RPMI8226 (cell line): ENCODE results near the gene PRR22.

ENCODE experiments used
- DNase-seq: peaks from one replicate; pipeline ENCODE4 v3.0.0-alpha.2; 2015

Gene PRR22

DNA sequence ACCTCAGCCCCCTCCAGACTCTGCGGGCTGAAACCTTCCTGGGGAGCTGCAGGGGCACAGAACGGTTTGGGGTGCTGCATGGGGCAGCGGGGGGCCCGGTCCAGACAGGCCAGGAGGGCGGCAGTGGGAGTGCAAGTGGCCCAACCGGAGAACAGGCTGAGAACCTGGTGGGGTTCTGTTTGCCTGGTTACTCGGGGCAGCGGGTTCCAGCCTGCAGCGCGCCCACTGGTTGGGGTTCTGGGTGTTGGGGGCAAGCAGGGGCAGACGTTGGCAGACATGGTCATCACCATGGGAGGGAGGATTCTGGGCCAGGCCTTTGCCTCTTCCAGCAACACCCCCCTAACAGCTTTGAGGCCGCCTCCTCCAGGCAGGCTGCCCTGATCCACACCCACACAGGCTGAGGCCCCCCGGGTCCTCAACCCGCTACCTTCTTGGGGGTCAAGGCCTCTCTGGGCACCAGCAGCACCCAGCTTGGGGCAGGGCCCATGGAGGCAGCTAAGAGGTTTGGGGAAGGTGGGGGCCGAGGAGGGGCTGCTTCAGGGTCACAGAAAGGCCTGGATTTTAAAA, at the start of gene PRR22:
Gene PRR22 (minus strand): TSS at position 166 of the 567 bp plus-strand sequence. CDS start 86 bp downstream, at position 80.
- no peak for DNase-seq

DNA sequence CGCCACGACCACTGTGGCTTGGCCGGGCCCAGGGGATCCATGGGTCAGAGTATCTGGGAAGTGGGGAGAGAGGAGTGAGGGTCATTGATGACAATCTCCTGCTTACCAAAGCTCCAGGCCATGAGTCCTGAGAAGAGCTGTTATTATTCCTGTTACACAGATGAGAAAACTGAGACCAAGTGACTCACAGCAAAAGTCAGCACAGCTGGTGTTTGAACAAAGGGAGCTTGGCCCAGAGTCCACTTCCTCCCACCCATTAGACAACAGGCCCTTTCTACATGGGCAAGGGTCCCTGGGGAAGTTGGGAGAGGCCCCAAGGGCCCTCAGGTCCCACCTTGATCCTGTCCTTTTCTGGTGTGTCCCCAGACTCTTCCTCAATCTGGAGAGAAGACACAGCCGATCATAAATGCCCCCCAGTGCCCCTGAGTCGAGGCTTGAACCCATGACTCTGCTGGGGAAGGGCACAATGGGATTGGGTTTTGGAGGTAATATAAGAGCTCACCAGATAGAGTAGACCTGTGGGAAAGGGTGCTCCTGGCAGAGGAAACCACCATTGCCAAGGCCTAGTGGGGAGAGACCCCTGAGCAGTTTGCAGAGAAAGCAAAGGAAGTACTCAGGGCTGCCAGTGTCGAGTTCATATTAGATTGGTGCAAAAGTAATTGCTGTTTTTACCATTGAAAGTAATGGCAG, 48.1 kb upstream of the PRR22 start:
- no peak for DNase-seq

DNA sequence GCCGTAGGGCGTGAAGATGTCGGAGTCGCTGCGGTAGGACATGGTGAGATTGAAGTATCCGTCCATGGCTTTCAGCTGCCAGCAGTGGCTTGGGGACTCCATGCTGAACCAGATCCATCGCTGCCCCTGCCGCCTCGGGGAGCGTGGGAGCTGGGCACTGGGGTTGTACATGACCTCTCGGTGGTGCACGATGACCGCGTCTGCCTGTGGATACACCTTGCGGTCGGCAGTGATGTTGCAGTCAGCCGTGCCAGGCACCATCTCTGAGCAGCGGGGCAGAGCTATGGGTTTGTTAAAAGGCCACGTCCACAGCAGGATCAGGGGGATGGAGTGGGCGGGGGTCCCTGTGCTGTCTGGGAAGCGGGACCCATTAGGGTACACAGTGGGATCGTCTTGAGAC, 47.5 kb upstream of the PRR22 start:
- DNase-seq, result no peak

DNA sequence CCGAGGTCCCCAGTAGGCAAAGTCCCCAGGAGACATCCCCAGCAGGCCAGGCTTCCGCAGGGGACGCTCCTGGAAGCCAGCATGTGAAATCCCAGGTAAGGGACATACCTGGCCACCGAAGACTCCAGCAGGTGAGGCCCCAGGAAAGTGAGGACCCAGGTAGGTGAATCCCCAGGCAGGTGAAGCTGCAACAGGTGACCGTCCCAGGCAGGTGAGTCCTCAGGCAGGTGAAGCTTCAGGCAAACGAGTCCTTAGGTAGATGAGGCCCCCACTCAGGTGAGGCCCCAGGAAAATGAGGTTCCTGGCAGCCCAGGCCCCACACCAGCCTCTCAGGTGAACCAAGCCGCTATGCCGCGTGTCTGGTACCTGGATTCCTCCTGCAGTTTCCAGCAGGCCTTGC, 46.6 kb upstream of the PRR22 start:
- no peak for DNase-seq

DNA sequence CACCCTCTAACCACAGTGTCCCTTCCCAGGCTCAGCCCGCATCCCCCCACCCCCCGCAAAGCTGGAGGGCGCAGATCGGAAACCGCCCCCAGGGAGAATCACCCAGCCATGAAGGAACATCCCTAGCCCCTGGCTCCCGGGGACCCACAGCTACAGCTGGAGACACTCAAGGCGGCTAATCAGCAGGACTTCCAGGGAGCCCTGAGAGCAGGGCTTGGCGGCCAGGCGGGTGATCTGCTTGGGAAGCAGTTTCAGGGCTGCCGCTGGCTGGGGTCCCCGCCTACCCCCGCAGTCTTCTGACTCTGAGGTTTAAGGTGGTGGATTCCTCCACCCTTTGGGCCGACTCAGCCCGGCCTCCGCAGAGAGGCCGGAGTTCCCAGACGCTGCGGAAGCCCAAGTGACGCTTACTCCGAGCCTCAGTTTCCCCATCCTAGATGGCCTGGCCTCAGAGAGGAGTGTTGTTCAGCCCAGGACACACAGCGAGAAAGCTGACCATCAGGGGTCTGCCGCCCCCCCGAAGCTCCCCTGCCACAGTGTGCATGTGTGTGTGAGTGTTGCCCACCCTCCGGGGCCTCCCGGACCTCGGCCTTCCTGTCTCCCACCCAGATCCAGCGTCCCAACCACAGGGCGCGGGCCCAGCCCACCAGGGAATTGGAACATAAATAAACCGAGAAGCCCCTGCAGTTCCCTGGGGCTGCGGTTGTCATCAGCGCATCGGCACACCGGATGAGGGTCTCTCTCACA, 45.2 kb upstream of the PRR22 start:
- no peak for DNase-seq

DNA sequence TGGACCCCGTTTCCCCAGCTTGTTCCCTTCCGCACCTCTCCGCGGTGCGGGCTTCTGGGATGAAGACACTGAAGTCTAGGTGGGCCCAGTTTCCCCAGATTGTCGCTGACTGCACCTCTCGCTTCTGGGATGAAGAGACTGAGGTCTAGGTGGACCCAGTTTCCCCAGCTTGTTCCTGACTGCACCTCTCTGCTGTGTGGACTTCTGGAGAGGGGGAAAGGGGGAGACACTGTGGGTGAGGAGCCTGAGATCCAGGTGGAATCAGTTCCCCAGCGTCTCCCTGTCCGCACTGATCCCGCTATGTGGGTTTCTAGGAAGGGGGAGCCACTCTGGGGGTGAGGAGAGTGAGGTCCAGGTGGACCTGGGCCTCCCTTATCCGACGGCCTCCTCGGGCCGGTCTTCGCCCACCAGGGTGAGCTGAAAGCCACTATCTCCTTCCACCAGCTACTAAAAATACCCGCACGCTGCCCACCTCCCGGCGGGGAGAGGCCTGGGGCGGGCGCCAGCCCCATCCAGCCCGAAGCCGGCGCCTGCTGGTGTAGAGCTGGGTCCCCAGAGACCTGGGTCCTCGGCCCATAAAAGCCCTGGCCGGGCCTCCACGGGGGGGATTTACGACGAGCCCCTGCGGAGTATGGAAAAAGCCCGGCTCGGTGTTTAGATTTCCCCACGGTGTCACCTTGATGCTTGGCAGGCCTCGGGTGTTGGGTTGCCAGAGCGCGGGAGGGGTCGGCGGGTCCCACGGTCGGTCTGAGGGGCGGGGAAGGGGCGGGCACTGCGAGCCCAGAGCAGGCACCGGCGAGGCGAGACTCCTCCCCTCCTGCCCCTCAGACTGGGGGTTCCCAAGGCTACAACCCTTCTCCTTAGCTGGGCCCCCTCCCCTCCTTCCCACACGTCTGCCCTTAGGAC, 44.4 kb upstream of the PRR22 start:
- peak; percentile 51 for DNase-seq

DNA sequence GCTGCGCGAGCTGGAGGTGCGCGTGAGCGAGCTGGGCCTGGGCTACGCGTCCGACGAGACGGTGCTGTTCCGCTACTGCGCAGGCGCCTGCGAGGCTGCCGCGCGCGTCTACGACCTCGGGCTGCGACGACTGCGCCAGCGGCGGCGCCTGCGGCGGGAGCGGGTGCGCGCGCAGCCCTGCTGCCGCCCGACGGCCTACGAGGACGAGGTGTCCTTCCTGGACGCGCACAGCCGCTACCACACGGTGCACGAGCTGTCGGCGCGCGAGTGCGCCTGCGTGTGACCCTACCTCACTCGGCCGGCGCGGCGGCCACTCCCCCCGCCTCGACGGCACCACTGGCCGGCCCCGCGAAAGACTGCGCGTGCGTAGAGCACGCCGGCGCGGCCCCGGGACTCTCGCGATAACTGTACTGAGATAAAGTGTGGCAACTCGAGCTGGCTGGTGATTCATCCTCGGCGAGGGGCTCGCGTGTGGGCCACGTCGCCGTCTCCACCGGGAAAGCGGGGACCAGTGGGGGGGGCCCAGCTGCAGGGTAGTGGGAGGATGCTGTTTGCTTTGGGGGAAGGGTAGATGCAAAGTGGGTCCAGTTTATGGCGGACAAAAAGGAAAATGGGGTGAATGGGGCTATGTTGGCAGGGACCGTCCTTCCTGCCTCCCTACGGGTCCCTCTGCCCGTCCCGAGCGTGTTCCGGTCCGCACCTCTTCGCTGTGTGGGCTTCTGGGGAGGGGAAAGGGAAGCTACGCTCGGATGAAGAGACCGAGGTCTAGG, 43.5 kb upstream of the PRR22 start:
- peak; percentile 97 for DNase-seq

DNA sequence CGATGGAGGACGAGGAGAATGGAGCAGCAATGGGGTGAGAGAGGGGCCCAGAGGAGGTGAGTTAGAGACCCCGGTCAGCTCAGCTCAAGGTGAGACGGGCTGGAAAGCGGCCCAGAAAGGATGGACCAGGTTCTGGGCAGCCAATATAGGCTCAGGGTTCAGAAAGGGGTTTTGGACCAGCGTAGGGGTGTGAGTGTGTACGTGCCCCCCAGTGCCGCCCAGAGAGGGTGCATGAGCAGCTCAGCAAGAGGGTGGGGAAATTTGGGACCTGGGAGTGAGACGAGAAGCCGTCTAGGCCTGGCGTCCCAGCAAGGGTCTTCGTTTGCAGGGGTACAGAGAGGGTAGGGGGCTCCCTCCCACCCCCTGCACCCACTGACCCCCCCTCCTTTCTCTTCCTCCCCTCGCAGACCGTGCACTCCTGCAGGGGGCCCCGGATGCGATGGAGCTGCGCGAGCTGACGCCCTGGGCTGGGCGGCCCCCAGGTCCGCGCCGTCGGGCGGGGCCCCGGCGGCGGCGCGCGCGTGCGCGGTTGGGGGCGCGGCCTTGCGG, 42.9 kb upstream of the PRR22 start:
- DNase-seq, result no peak

DNA sequence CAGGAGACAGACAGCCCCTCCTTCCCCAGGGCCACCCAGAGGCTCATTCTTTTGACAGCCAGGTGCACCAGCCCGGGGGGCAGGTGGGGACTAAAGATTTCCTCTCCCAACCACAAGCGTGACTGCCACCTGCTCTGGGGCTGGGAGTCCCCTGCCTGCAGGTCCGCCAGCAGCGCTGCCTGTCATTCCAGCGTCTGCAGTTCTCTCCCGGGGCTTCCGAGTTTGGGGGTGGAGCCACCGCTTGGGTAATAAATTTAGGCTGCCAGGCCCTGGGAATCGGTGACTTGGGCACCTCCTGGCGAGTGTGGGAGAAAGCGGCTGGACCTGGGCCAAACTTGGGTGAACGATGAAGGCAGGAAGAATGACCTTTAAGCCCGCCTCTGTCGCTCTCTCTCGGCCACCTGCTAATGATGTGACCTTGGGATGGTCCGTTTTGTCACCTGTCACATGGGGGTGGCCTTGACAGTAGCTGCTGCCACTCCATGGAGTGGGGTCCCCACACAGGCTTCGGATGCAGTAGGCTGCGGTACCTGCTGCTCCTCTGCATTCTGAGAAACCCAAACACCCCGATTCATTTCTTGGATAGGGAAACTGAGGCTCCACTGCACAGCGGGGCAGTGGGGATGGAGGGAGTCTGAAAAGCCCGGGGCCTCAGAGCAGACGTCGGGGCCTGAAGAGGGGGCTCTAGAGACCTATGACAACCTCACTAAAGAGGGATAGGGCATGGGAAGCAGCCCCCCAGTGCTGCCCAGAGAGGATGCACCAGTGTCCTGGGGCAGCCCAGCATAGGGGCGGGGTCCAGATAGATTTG, 42.2 kb upstream of the PRR22 start:
- peak; percentile 96 for DNase-seq

DNA sequence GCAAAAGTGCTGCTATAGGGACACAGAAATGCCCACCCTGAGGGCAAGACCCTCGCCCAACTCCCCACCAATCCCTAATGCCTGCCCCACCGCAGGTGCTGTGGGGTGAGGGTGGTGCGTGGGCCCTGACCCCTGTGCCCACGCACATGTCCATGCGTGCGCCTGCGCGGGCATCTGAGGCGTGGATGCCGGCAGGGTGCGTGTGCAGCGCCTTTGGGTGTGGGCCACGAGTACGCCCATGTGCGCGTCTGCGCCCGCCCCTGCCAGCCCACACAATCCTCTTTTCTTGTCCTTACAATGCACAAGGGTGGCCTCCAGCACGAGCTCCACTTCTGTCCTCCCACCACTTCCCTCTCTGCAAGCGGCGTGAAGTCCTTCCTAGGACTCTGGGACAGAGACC, 40.6 kb upstream of the PRR22 start:
- DNase-seq, result no peak

DNA sequence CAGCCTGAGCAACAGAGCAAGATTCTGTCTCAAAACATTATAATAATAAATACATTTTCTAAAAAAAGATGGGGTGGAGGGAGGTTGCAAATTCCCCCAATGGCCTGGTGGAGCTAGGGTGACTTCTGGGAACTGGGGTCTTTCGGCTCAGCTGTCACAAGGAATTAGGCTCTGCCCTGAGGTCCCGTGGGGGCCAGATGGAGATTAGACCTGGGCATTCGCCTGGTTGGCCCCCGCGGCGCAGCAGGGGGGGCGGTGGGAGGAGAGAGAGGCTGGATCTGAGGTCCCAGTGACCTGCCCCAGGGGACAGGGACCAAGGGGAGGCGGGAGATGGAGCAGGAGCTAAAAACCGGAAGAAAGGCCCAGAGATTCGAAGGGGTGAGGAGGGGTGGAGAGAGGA, 40.2 kb upstream of the PRR22 start:
- no peak for DNase-seq

DNA sequence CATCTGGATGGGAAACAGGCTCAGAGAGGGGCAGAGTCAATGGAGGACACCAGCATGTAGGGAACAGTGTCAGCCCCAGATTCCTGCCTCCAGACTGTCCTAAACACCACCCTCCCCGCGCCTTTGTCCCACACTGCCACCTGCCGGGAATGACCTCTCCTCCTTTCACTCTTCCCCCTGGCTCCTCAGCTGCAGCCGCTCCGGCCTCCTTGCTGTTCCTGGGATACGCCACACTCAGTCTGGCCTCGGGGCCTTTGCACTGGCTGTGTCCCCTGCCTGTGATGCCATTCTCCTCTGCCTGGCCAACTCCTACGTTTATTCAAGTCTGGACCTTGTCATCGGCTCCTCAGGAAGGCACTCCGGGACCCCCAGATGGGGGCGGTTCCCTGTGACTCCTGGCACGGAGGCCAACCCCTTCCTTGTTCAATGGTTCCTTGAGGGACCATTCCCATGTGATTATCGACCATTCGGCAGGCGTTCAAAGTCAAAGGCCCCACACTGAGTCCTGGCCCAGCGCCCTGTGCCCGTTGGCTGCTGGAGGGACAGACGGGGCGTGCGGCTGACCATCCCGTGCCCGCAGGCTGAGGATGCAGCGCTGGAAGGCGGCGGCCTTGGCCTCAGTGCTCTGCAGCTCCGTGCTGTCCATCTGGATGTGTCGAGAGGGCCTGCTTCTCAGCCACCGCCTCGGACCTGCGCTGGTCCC, 39.2 kb upstream of the PRR22 start:
- DNase-seq, result no peak

DNA sequence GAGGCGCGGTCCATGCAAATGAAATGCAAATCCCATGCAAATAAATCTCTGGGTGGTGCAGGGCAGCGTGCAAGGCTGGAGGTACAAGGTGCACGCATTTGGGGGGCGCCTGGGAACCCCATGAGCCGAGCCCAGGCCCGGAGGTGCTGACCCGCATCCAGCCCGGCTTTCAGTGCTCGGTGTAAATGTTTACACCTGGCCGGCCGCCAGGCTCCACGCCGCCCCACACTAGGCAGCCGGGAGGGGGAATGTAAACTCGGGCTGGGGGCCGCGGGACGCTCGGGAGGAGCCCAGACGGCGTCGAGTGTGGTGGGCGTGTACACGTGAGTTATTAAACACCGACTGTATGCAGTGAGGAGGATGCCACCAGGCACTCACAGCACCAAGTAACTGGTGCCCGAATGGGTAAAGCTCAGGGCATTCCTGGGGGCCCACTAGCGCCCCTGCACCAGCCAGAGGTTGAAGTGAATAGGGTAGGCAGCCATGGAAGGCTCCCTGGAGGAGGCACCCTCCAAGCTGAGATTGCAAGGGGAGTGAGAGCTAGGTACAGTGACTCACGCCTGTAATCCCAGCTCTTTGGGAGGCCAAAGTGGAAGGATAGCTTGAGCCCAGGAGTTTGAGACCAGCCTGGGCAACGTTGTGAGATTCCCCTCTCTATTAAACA, 37.8 kb upstream of the PRR22 start:
- no peak for DNase-seq

DNA sequence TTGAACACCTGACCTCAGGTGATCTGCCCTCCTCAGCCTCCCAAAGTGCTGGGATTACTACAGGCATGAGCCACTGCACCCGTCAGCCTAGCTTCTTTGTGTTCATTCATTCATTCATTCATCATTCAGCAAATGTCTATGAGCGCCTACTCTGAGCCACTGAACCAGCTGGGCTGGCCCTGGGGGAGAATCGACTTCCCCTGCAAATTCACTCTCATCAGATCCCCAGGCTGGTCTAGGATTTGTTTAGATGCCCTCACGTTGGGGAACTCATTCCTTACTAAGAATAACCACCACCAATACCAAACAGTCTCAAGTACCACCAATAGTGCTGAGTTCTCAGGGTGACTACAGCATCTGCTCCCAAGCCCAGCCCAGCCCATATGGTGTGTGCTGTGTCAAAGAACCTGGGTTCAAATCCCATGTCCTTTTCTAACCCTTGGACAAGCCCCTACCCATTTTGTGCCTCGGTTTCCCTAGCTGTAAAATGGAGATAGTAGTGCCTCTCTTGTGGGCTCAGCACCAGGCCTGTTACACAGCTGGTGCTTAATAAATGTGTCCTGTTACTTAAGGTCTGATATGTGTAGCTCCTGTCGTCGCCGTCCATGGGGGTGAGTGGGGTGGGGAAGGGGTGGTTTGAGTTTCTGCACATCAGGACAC, 37.1 kb upstream of the PRR22 start:
- DNase-seq, result no peak

DNA sequence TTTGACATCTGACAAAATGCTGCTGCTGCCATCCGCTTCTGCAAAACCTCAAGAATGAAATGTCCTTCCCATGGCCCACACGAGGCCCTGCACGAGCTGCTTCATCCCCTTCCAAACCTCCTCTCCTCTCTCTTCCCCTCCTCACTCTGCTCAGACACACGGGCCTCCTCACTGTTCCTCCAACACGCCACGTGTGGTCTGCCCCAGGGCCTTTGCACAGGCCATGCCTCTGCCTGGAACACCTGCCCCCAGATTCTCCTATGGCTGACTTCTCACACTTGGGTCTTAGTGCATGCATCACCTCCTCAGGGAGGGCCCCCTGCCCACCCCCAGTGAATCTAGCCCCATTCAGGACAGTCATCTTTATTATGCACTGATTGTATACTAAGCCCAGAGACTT, 36.2 kb upstream of the PRR22 start:
- no peak for DNase-seq

DNA sequence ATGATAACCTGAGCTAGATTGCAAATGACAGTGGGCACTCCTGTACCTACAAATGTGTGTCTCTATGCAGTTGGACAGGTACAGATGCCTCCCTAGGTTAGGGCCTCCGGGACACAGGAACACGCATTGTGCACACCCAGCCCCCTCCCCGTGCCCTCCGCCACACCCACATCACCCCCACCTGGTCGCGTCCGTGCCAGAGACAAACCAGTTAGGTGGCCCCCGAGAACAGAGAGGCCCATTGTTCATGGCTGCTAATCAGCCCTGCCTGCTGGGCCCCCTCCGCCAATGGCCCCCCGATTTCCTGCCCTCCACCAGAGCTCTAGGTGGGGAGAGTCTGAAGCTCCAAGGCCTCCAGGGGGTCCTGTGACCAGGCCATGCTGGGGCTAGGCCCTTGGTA, 34.0 kb upstream of the PRR22 start:
- DNase-seq, result no peak

DNA sequence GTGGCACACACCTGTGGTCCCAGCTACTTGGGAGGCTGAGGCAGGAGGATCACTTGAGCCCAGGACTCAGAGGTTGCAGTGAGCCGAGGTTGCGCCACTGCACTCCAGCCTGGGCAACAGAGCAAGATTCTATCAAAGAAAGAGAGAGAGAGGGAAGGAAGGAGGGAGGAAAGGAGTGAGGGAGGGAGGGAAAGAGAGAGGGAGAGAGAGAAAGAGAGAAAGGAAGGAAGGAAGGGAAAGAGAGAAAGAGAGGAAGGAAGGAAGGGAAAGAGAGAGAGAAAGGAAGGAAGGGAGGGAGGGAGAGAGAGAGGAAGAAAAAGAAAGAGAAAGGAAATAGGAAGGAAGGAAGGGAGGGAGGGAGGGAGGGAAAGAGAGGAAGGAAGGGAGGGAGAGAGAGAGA, 32.7 kb upstream of the PRR22 start:
- DNase-seq, result no peak

DNA sequence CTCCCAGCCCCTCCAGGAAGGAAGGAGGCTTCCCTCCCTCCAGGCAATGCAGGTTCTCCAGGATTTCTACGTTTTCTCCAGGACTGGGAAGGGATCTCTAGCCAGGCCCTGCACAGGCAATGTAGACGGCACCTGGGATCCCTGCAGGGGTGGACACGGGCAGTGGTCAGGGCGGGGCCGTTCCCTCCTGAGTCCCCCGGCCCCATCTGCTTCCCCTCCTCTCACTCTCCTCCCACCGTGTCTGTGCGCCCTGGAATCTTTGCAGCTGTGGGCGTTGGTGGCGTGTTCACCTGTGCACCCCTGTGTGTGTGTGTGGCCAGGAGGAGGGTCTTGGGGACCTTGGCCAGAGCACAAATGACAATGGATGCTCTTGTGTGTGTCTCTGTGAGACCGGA, 30.3 kb upstream of the PRR22 start:
- DNase-seq, result no peak

DNA sequence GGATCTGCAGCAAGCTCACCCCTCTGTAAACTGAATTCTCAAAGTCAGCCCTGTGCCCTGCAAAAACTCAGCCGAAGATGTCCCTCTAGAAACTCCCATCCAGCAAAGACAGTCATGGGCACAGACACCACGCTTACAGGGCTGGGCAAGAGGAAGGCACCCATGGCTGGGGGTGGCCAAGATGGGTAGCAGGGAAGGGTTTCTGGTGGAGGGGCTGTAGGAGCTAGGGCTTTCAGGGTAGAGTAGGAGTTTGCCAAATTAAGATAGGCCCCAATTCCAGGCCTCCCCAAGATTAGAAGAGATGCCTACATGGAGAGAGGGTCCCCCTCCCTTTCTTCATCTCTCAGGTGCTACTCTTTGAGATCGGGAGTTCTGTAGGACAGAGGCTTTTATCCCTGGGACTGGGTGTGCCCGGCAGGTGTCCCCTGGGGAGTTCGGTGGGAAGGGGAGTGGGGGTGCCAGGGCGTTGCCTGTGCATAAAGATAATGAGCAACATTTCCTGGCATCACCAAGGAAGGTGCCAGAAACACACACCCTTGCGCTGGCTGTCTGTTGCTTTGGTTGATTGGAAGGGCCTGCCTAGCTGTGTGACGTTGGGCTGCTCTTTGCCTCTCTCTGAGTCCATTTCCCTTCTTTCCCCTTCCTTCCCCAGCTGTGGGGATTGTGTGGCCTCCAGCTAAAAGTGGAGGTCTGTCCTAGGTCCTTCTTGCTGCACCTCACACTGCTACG, 29.7 kb upstream of the PRR22 start:
- DNase-seq, result no peak
